ENCODE data around the gene HHATL. TPM values are rescaled to one million over a fixed set of nuclear protein-coding genes. Genes with fewer than 3 reads are reported as not detected.

HHATL gene
- total and polyA plus RNA-seq, 2 of the 8 experiments (the other 6 are each of a cell fraction or from before 2014, with no cell fraction given), result 0.18 TPM; not detected in 1

GRCh38 chr3:42682301-42683070 is 20.1 kb downstream of the HHATL start:
- Histone ChIP-seq H3K14ac (ENCODE audit: insufficient read length) (no peak overlapping the region), H3K23me2 (ENCODE audit: low read depth, low read length) (no peaks in the 10 kb centered on the region), H3K4ac (replicated peaks; ENCODE audit: insufficient read length, low read depth, low read length) (no peak overlapping the region), H2BK12ac (ENCODE audit: low read depth, low read length) (no peak overlapping the region), H3K27ac (ENCODE audit: low read depth, low read length) (no peak overlapping the region), H2BK15ac (ENCODE audit: low read length) (no peak overlapping the region), H3K4me1 (replicated peaks in 1 of 4; ENCODE audit: control insufficient read depth in 3 of 4, insufficient read depth in 4 of 4, low read length in 3 of 4) (no peaks in the 10 kb centered on the region; a peak in 1 of 7 replicates), H4K91ac (replicated peaks; ENCODE audit: insufficient read length, low read length) (no peak overlapping the region), H3K23ac (ENCODE audit: insufficient read length) (no peak overlapping the region), H4K20me1 (replicated peaks in 1 of 2; ENCODE audit: control insufficient read depth in 1 of 2, insufficient read depth in 2 of 2, low read length in 2 of 2) (no peaks in the 10 kb centered on the region), H3K36me3 (ENCODE audit: control insufficient read depth in 2 of 4, insufficient read depth in 4 of 4, low read length in 3 of 4) (no peaks in the 10 kb centered on the region), H3K18ac (ENCODE audit: extremely low read depth, low read length) (no peak overlapping the region), H3K56ac (replicated peaks; ENCODE audit: insufficient read length, low read depth, low read length) (no peak overlapping the region), H3K9me3 (ENCODE audit: insufficient read depth in 2 of 2, low read depth in 1 of 2, low read length in 1 of 2) (no peaks in the 10 kb centered on the region), H4K8ac (ENCODE audit: extremely low read depth, insufficient read depth, low read length) (no peak overlapping the region), H2BK120ac (replicated peaks; ENCODE audit: low read depth, low read length) (no peak overlapping the region), H3K4me3 (ENCODE audit: extremely low read depth in 1 of 4, insufficient read depth in 2 of 4, low read depth in 3 of 4, low read length in 4 of 4) (no peak overlapping the region), H2BK5ac (ENCODE audit: low read depth, low read length) (no peak overlapping the region), H3K79me1 (ENCODE audit: low read depth, low read length) (no peaks in the 10 kb centered on the region), H2BK20ac (ENCODE audit: low read length) (no peak overlapping the region), H3K27me3 (replicated peaks in 1 of 4; ENCODE audit: control insufficient read depth in 3 of 4, extremely low read depth in 1 of 4, insufficient read depth in 3 of 4, low read length in 3 of 4) (no peaks in the 10 kb centered on the region; a peak in 1 of 7 replicates), H2AFZ (ENCODE audit: low read length) (no peak overlapping the region), H4K5ac (ENCODE audit: insufficient read length, low read depth, low read length) (no peak overlapping the region), H3K79me2 (ENCODE audit: control insufficient read depth in 1 of 2, insufficient read depth in 2 of 2, low read length in 2 of 2) (no peaks in the 10 kb centered on the region), H2AK5ac (ENCODE audit: low read depth, low read length) (no peak overlapping the region), H3K9ac (replicated peaks in 1 of 4; ENCODE audit: extremely low read depth in 1 of 4, low read depth in 3 of 4, low read length in 3 of 4) (no peak overlapping the region), H3K4me2 (ENCODE audit: insufficient read depth in 1 of 2, low read depth in 2 of 2, low read length in 2 of 2) (no peak overlapping the region)
- FAIRE-seq, result no peak
- WGBS, 2 experiments (ENCODE audit: extremely low coverage in 1 of 2, insufficient coverage in 1 of 2, insufficient read length in 1 of 2, insufficient replicate concordance in 2 of 2, low coverage in 1 of 2, low lambda C conversion rate in 2 of 2, missing lambda C conversion rate in 1 of 2), result 89% methylated on average over 12 of the region's 12 CpGs; no CpG with 5 or more reads in 1 of the 2 experiments
- DNase-seq (ENCODE audit: low read depth in 1 of 2, low spot score in 2 of 2), result no peak
- CTCF ChIA-PET (ENCODE audit: partially characterized antibody), result interaction anchor here (1.0 to 1.2 kb wide), 2 partner anchors 10 to 22 kb away, joined by 3 to 4 read pairs; no protein-coding TSS in a partner anchor
- POLR2A ChIA-PET (ENCODE audit: partially characterized antibody), result no interaction called here
- TF ChIP-seq CREB1 (IDR thresholded peaks at IDR 0.05), result no peak
- no peak for TF ChIP-seq CEBPB (IDR thresholded peaks at IDR 0.05; ENCODE audit: low read depth, low read length)
- no peak for TF ChIP-seq SP2 (IDR thresholded peaks at IDR 0.05; ENCODE audit: low read length)
